ENCODE data around the gene CCDC85A. TPM values are rescaled to one million over a fixed set of nuclear protein-coding genes. Genes with fewer than 3 reads are reported as not detected.

CCDC85A gene
- total RNA-seq, 1 donor from 2014 or later, result 4.7 TPM

DNA sequence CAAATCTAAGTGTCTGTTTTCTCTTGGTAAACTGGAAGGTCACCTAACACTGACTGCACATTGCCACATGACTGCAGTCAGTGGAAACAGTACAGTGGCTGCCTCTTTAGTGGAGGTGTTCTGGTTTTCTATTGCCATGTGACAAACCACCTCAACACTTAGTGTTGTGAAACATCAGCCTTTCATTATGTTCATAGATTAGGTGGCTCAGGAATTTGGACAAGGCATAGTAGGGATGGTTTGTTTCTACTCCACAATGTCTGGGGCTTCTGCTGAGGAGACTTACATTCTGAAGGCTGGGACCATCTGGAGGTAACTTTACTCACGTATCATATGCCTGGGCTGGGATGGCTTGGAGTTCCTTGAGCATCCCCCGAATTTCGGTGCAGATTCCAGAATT, 26.5 kb downstream of the CCDC85A start:
- Histone ChIP-seq H3K4me3 (no peak overlapping the region), H3K9me3 (no peaks in the 10 kb centered on the region), H3K4me1 (no peaks in the 10 kb centered on the region), H3K27me3 (no peaks in the 10 kb centered on the region), H3K36me3 (no peaks in the 10 kb centered on the region), H3K27ac (no peak overlapping the region)
- DNase-seq (ENCODE audit: extremely low spot score in 2 of 2), result no peak
- intact Hi-C loops (cut with DNase I), result no loop called here
- TF ChIP-seq POLR2A (IDR thresholded peaks at IDR 0.05), result no peak
- TF ChIP-seq, protein P1, sequence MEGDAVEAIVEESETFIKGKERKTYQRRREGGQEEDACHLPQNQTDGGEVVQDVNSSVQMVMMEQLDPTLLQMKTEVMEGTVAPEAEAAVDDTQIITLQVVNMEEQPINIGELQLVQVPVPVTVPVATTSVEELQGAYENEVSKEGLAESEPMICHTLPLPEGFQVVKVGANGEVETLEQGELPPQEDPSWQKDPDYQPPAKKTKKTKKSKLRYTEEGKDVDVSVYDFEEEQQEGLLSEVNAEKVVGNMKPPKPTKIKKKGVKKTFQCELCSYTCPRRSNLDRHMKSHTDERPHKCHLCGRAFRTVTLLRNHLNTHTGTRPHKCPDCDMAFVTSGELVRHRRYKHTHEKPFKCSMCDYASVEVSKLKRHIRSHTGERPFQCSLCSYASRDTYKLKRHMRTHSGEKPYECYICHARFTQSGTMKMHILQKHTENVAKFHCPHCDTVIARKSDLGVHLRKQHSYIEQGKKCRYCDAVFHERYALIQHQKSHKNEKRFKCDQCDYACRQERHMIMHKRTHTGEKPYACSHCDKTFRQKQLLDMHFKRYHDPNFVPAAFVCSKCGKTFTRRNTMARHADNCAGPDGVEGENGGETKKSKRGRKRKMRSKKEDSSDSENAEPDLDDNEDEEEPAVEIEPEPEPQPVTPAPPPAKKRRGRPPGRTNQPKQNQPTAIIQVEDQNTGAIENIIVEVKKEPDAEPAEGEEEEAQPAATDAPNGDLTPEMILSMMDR (IDR thresholded peaks at IDR 0.05), result no peak
- TF ChIP-seq POLR2AphosphoS5 (IDR thresholded peaks at IDR 0.05; ENCODE audit: insufficient read depth in 1 of 2, low read depth in 1 of 2), result no peak

DNA sequence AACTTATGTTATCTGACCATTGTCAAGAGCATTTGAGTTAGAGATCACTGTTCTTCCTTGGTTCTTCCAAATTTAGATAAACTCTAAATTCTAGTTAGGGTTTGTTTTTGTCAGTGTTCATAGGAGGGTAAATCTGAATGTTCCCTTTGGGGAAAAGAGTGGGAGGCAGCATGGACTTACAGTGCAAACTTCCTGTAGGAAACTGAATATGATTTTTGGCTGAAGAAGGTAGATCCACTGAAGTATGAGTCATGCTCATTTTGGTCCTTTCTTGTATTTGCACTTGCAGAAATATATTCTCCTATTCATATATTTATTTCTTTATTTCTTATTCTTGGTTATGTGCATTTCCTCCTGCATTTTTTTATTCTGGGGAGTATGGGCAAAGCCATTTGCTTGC, 27.3 kb downstream of the CCDC85A start:
- Histone ChIP-seq H3K4me3 (no peak overlapping the region), H3K27ac (no peak overlapping the region), H3K36me3 (no peaks in the 10 kb centered on the region), H3K9me3 (no peaks in the 10 kb centered on the region), H3K27me3 (no peaks in the 10 kb centered on the region), H3K4me1 (no peaks in the 10 kb centered on the region)
- no peak for DNase-seq (ENCODE audit: extremely low spot score in 2 of 2)
- TF ChIP-seq POLR2AphosphoS5 (IDR thresholded peaks at IDR 0.05; ENCODE audit: insufficient read depth in 1 of 2, low read depth in 1 of 2), result no peak
- no peak for TF ChIP-seq POLR2A (IDR thresholded peaks at IDR 0.05)
- TF ChIP-seq, protein P1 (IDR thresholded peaks at IDR 0.05), result no peak
- intact Hi-C loops (cut with DNase I), result no loop called here

DNA sequence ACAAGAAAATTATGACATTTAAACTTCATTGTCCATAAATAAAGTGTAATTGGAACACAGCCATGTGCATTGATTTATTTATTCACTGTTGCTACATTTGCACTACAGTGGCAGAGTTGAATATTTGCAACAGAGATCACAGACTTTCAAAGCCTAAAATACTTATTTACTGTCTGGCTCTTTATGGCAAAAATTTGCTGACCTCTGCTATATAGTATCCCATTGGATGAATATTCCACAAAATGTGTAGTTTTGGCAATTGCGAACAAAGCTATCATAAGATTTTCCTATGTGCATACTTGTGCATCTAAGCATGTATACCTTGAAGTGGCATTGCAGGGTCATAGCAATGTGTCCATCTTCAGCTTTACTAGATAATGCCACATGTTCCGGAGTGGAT, 32.1 kb downstream of the CCDC85A start:
- TF ChIP-seq POLR2A (IDR thresholded peaks at IDR 0.05) (no peak), POLR2AphosphoS5 (IDR thresholded peaks at IDR 0.05; ENCODE audit: insufficient read depth in 1 of 2, low read depth in 1 of 2) (no peak)
- TF ChIP-seq, protein P1 (IDR thresholded peaks at IDR 0.05), result no peak
- Histone ChIP-seq H3K36me3 (no peaks in the 10 kb centered on the region), H3K27me3 (no peaks in the 10 kb centered on the region), H3K27ac (no peak overlapping the region), H3K9me3 (no peaks in the 10 kb centered on the region), H3K4me1 (no peaks in the 10 kb centered on the region), H3K4me3 (no peak overlapping the region)
- intact Hi-C loops (cut with DNase I), result no loop called here
- DNase-seq (ENCODE audit: extremely low spot score in 2 of 2), result no peak

DNA sequence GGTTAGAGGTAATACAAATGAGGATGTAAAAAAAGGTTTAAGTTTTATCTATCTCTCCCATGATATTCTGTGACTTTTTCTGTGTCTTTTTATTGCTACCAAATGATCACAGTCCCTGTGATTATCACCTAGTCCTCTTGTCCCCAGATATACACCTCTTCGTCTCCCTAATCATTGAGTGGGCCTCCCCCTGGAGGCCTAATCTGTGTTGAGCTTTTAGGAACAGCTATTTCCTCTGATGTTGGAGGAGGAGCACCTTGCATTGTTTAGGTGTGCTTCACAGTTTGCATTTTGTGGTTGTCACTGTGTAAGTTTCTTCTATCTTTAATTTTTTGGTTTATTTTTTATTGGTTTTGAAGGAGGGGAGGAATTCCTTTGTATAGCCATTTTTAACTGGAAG, 33.3 kb downstream of the CCDC85A start:
- DNase-seq (ENCODE audit: extremely low spot score in 2 of 2), result no peak
- intact Hi-C loops (cut with DNase I), result no loop called here
- Histone ChIP-seq H3K4me3 (no peak overlapping the region), H3K27ac (no peak overlapping the region), H3K9me3 (no peaks in the 10 kb centered on the region), H3K36me3 (no peaks in the 10 kb centered on the region), H3K4me1 (no peaks in the 10 kb centered on the region), H3K27me3 (no peaks in the 10 kb centered on the region)
- TF ChIP-seq, protein P1 (IDR thresholded peaks at IDR 0.05), result no peak
- TF ChIP-seq POLR2A (IDR thresholded peaks at IDR 0.05) (no peak), POLR2AphosphoS5 (IDR thresholded peaks at IDR 0.05; ENCODE audit: insufficient read depth in 1 of 2, low read depth in 1 of 2) (no peak)

DNA sequence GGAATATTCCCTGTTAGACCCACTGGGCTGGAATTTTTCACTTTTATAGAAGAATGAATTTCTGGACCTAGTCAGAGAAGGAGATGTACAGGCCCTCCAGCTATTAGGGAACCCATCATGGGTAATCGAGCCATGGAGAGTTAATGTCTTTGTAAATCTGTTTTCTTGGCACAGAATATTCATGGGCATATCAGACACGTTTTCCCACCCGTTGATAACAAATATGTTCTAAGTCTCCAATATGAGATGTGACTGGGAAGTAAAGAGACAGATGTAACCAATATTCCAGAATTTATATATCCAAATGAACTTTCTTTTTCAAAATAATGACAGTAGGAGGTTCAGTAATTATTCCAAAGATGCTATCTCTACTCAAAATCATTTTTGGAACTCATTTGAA, 38.7 kb downstream of the CCDC85A start:
- H3K27me3 ChIP-seq, result no peaks in the 10 kb centered on the region
- H3K4me3 ChIP-seq, result no peak overlapping the region
- H3K27ac ChIP-seq, result no peak overlapping the region
- no peaks in the 10 kb centered on the region for H3K4me1 ChIP-seq
- H3K9me3 ChIP-seq, result no peaks in the 10 kb centered on the region
- H3K36me3 ChIP-seq, result no peaks in the 10 kb centered on the region
- intact Hi-C loops (cut with DNase I), result no loop called here
- no peak for TF ChIP-seq POLR2AphosphoS5 (IDR thresholded peaks at IDR 0.05; ENCODE audit: insufficient read depth in 1 of 2, low read depth in 1 of 2)
- no peak for TF ChIP-seq POLR2A (IDR thresholded peaks at IDR 0.05)
- TF ChIP-seq, protein P1 (IDR thresholded peaks at IDR 0.05), result no peak
- DNase-seq (ENCODE audit: extremely low spot score in 2 of 2), result no peak

Measured in vagina (tissue), 2 donors.